HCT116 (cell line): ENCODE data around the gene THNSL1.

ENCODE experiments used
- CEBPB ChIP-seq: IDR thresholded peaks from 2 replicates; pipeline ENCODE4 v1.6.1; 2012; ENCODE audit warnings: low read depth
- CTCF ChIP-seq, 3 experiments: fragments of 200-600 bp in 1 of 3; sonication (generic) in 1 of 3; IDR thresholded peaks in 2 of 3; conservative IDR thresholded peaks in 1 of 3; 2 replicates each; pipeline ENCODE4 v1.5.1; 2012 to 2017; ENCODE audit warnings: low read depth in 2 of 3, low read length in 2 of 3, antibody characterized with exemption in 1 of 3, borderline replicate concordance in 1 of 3, control low read depth in 1 of 3, mild to moderate bottlenecking in 1 of 3, mixed read lengths in 1 of 3, mixed run types in 1 of 3, moderate library complexity in 1 of 3; ENCODE audit not compliant: insufficient read depth in 1 of 3
- EGR1 ChIP-seq: IDR thresholded peaks from 2 replicates; pipeline ENCODE4 v1.6.1; 2012; ENCODE audit warnings: low read depth
- POLR2AphosphoS5 ChIP-seq: IDR thresholded peaks from 2 replicates; pipeline ENCODE4 v1.6.1; 2011; ENCODE audit warnings: mild to moderate bottlenecking, low read depth, low read length, moderate library complexity
- TCF7L2 ChIP-seq: IDR thresholded peaks from 2 replicates; pipeline ENCODE4 v1.7.0; 2011; ENCODE audit warnings: borderline replicate concordance, inconsistent platforms; ENCODE audit not compliant: insufficient read depth, insufficient read length; ENCODE audit errors: extremely low read depth

- TF ChIP-seq TCF7L2: no peak
- TF ChIP-seq CEBPB: no peak
- TF ChIP-seq POLR2AphosphoS5: no peak
- TF ChIP-seq EGR1: no peak
- TF ChIP-seq CTCF (IDR thresholded peaks at IDR 0.05 in 2 of 3, conservative IDR thresholded peaks at IDR 0.05 in 1 of 3; ENCODE audit: borderline replicate concordance in 1 of 3, insufficient read depth in 1 of 3, low read depth in 2 of 3, low read length in 2 of 3): no peak
Measured at GRCh38 chr10:25050402-25050801, 34.0 kb downstream of the THNSL1 start.
